ENCODE measurements around the gene WBP2. TPM values are rescaled to one million over a fixed set of nuclear protein-coding genes. Genes with fewer than 3 reads are reported as not detected.

WBP2 gene
- total RNA-seq (118 TPM), polyA plus RNA-seq (100 to 1,000 TPM in 1 of 4 donors, 10 to 100 TPM in 3; 77.7 to 112 (median 91.2) TPM)

GRCh38 chr17:75855310-75856061 is at the start of gene WBP2:
TSS of gene WBP2 (minus strand) at chr17:75855335. CDS start at chr17:75855297, 38 bp downstream.
- Mint-ChIP-seq H3K27ac (peak within 1 kb of the TSS in 2 of 3 donors; percentile 94 to 98), H3K4me1 (peaks cover 5 to 50% (median 26%) of the 10 kb centered on the region in 4 donors), H3K9me3 (peaks cover 0 to 1% (median 0%) of the 10 kb centered on the region in 7 donors), H3K4me3 (peak within 1 kb of the TSS in 3 of 4 donors; percentile 91 to 92 (median 92)), H3K27me3 (no peaks in the 10 kb centered on the region), H3K36me3 (peaks cover 3% of the 10 kb centered on the region)
- no peaks in the 10 kb centered on the region for H3K27me3 ChIP-seq (ENCODE audit: control insufficient read depth, insufficient read depth, low read length)
- no peaks in the 10 kb centered on the region for H3K9me3 ChIP-seq (ENCODE audit: control insufficient read depth in 2 of 2, low read length in 2 of 2)
- peak within 1 kb of the TSS; percentile 93 for H3K4me3 ChIP-seq (ENCODE audit: low read depth, low read length)
- peak; percentile 96 to 100 (median 99) for DNase-seq
- peak; percentile 91 to 94 for ATAC-seq (ENCODE audit: low read depth in 2 of 2)
- H3K36me3 ChIP-seq (ENCODE audit: control insufficient read depth, insufficient read depth, low read length): peaks cover 12% of the 10 kb centered on the region
- H3K27ac ChIP-seq (ENCODE audit: insufficient read depth, low read length, poor library complexity, severe bottlenecking): peak within 1 kb of the TSS; percentile 92
- peaks cover 36% of the 10 kb centered on the region for H3K4me1 ChIP-seq (ENCODE audit: control insufficient read depth, insufficient read depth, low read length, poor library complexity, severe bottlenecking)

- no peak overlapping the region for H3K27ac ChIP-seq (ENCODE audit: insufficient read depth, low read length, poor library complexity, severe bottlenecking)
- no peak overlapping the region for H3K4me3 ChIP-seq (ENCODE audit: low read depth, low read length)
- ATAC-seq (ENCODE audit: low read depth in 2 of 2): no peak
- H3K4me3 Mint-ChIP-seq: peak overlapping the region in 2 of 4 donors; percentile 63 to 97
- H3K27me3 Mint-ChIP-seq: no peaks in the 10 kb centered on the region
- peaks cover 9% of the 10 kb centered on the region for H3K36me3 Mint-ChIP-seq
- no peak overlapping the region for H3K27ac Mint-ChIP-seq
- DNase-seq: no peak
- H3K27me3 ChIP-seq (ENCODE audit: control insufficient read depth, insufficient read depth, low read length): no peaks in the 10 kb centered on the region
- H3K36me3 ChIP-seq (ENCODE audit: control insufficient read depth, insufficient read depth, low read length): peaks cover 37% of the 10 kb centered on the region
- no peaks in the 10 kb centered on the region for H3K9me3 ChIP-seq (ENCODE audit: control insufficient read depth in 2 of 2, low read length in 2 of 2)
- peaks cover 18% of the 10 kb centered on the region for H3K4me1 ChIP-seq (ENCODE audit: control insufficient read depth, insufficient read depth, low read length, poor library complexity, severe bottlenecking)
- H3K4me1 Mint-ChIP-seq: peaks cover 0 to 28% (median 8%) of the 10 kb centered on the region in 4 donors
- no peaks in the 10 kb centered on the region for H3K9me3 Mint-ChIP-seq
Measured at GRCh38 chr17:75902406-75902805, 47.3 kb upstream of the WBP2 start.

- Histone ChIP-seq H3K9me3 (ENCODE audit: control insufficient read depth in 2 of 2, low read length in 2 of 2) (no peaks in the 10 kb centered on the region), H3K4me1 (ENCODE audit: control insufficient read depth, insufficient read depth, low read length, poor library complexity, severe bottlenecking) (peaks cover 23% of the 10 kb centered on the region), H3K4me3 (ENCODE audit: low read depth, low read length) (no peak overlapping the region), H3K27me3 (ENCODE audit: control insufficient read depth, insufficient read depth, low read length) (no peaks in the 10 kb centered on the region), H3K27ac (ENCODE audit: insufficient read depth, low read length, poor library complexity, severe bottlenecking) (no peak overlapping the region), H3K36me3 (ENCODE audit: control insufficient read depth, insufficient read depth, low read length) (peaks cover 37% of the 10 kb centered on the region)
- no peak overlapping the region for H3K27ac Mint-ChIP-seq
- H3K9me3 Mint-ChIP-seq: no peaks in the 10 kb centered on the region
- H3K27me3 Mint-ChIP-seq: no peaks in the 10 kb centered on the region
- peaks cover 0 to 28% (median 8%) of the 10 kb centered on the region in 4 donors for H3K4me1 Mint-ChIP-seq
- peaks cover 9% of the 10 kb centered on the region for H3K36me3 Mint-ChIP-seq
- no peak for ATAC-seq (ENCODE audit: low read depth in 2 of 2)
- peak overlapping the region in 1 of 4 donors; percentile 97 for H3K4me3 Mint-ChIP-seq
- DNase-seq: no peak
Measured at GRCh38 chr17:75901727-75902126, 46.6 kb upstream of the WBP2 start.

- no peak for DNase-seq
- Mint-ChIP-seq H3K9me3 (no peaks in the 10 kb centered on the region), H3K27ac (no peak overlapping the region), H3K27me3 (no peaks in the 10 kb centered on the region), H3K4me3 (peak overlapping the region in 1 of 4 donors; percentile 51), H3K36me3 (peaks cover 9% of the 10 kb centered on the region), H3K4me1 (peaks cover 0 to 24% (median 8%) of the 10 kb centered on the region in 4 donors)
- Histone ChIP-seq H3K4me1 (ENCODE audit: control insufficient read depth, insufficient read depth, low read length, poor library complexity, severe bottlenecking) (peaks cover 20% of the 10 kb centered on the region), H3K9me3 (ENCODE audit: control insufficient read depth in 2 of 2, low read length in 2 of 2) (no peaks in the 10 kb centered on the region), H3K27me3 (ENCODE audit: control insufficient read depth, insufficient read depth, low read length) (no peaks in the 10 kb centered on the region), H3K36me3 (ENCODE audit: control insufficient read depth, insufficient read depth, low read length) (peaks cover 37% of the 10 kb centered on the region), H3K4me3 (ENCODE audit: low read depth, low read length) (no peak overlapping the region), H3K27ac (ENCODE audit: insufficient read depth, low read length, poor library complexity, severe bottlenecking) (no peak overlapping the region)
- no peak for ATAC-seq (ENCODE audit: low read depth in 2 of 2)
Measured at GRCh38 chr17:75900691-75901533, 45.8 kb upstream of the WBP2 start.

- Histone ChIP-seq H3K36me3 (ENCODE audit: control insufficient read depth, insufficient read depth, low read length) (peaks cover 37% of the 10 kb centered on the region), H3K4me3 (ENCODE audit: low read depth, low read length) (no peak overlapping the region), H3K27me3 (ENCODE audit: control insufficient read depth, insufficient read depth, low read length) (no peaks in the 10 kb centered on the region), H3K4me1 (ENCODE audit: control insufficient read depth, insufficient read depth, low read length, poor library complexity, severe bottlenecking) (peaks cover 23% of the 10 kb centered on the region), H3K27ac (ENCODE audit: insufficient read depth, low read length, poor library complexity, severe bottlenecking) (no peak overlapping the region), H3K9me3 (ENCODE audit: control insufficient read depth in 2 of 2, low read length in 2 of 2) (no peaks in the 10 kb centered on the region)
- no peaks in the 10 kb centered on the region for H3K9me3 Mint-ChIP-seq
- H3K4me1 Mint-ChIP-seq: peaks cover 0 to 30% (median 16%) of the 10 kb centered on the region in 4 donors
- H3K36me3 Mint-ChIP-seq: peaks cover 9% of the 10 kb centered on the region
- H3K4me3 Mint-ChIP-seq: peak overlapping the region in 1 of 4 donors; percentile 56
- DNase-seq (no peak), ATAC-seq (ENCODE audit: low read depth in 2 of 2) (no peak)
- H3K27me3 Mint-ChIP-seq: no peaks in the 10 kb centered on the region
- H3K27ac Mint-ChIP-seq: no peak overlapping the region
Measured at GRCh38 chr17:75899767-75900468, 44.8 kb upstream of the WBP2 start.

- peaks cover 24% of the 10 kb centered on the region for H3K4me1 ChIP-seq (ENCODE audit: control insufficient read depth, insufficient read depth, low read length, poor library complexity, severe bottlenecking)
- no peaks in the 10 kb centered on the region for H3K27me3 ChIP-seq (ENCODE audit: control insufficient read depth, insufficient read depth, low read length)
- H3K36me3 Mint-ChIP-seq: peaks cover 9% of the 10 kb centered on the region
- no peaks in the 10 kb centered on the region for H3K9me3 ChIP-seq (ENCODE audit: control insufficient read depth in 2 of 2, low read length in 2 of 2)
- H3K27ac Mint-ChIP-seq: no peak overlapping the region
- H3K27ac ChIP-seq (ENCODE audit: insufficient read depth, low read length, poor library complexity, severe bottlenecking): no peak overlapping the region
- H3K27me3 Mint-ChIP-seq: no peaks in the 10 kb centered on the region
- DNase-seq (no peak), ATAC-seq (ENCODE audit: low read depth in 2 of 2) (no peak)
- H3K9me3 Mint-ChIP-seq: no peaks in the 10 kb centered on the region
- peaks cover 0 to 30% (median 16%) of the 10 kb centered on the region in 4 donors for H3K4me1 Mint-ChIP-seq
- H3K4me3 ChIP-seq (ENCODE audit: low read depth, low read length): no peak overlapping the region
- peaks cover 37% of the 10 kb centered on the region for H3K36me3 ChIP-seq (ENCODE audit: control insufficient read depth, insufficient read depth, low read length)
- peak overlapping the region in 1 of 4 donors; percentile 56 for H3K4me3 Mint-ChIP-seq
Measured at GRCh38 chr17:75899353-75899752, 44.2 kb upstream of the WBP2 start.

- H3K9me3 ChIP-seq (ENCODE audit: control insufficient read depth in 2 of 2, low read length in 2 of 2): no peaks in the 10 kb centered on the region
- peaks cover 37% of the 10 kb centered on the region for H3K36me3 ChIP-seq (ENCODE audit: control insufficient read depth, insufficient read depth, low read length)
- H3K27ac Mint-ChIP-seq: no peak overlapping the region
- H3K4me3 ChIP-seq (ENCODE audit: low read depth, low read length): no peak overlapping the region
- no peaks in the 10 kb centered on the region for H3K9me3 Mint-ChIP-seq
- H3K27ac ChIP-seq (ENCODE audit: insufficient read depth, low read length, poor library complexity, severe bottlenecking): no peak overlapping the region
- H3K27me3 ChIP-seq (ENCODE audit: control insufficient read depth, insufficient read depth, low read length): no peaks in the 10 kb centered on the region
- DNase-seq: no peak
- peak overlapping the region; percentile 13 to 80 (median 70) for H3K4me3 Mint-ChIP-seq
- peaks cover 0 to 31% (median 16%) of the 10 kb centered on the region in 4 donors for H3K4me1 Mint-ChIP-seq
- peaks cover 18% of the 10 kb centered on the region for H3K4me1 ChIP-seq (ENCODE audit: control insufficient read depth, insufficient read depth, low read length, poor library complexity, severe bottlenecking)
- no peaks in the 10 kb centered on the region for H3K27me3 Mint-ChIP-seq
- peaks cover 9% of the 10 kb centered on the region for H3K36me3 Mint-ChIP-seq
- ATAC-seq (ENCODE audit: low read depth in 2 of 2): no peak
Measured at GRCh38 chr17:75898791-75899190, 43.7 kb upstream of the WBP2 start.

All from CD4-positive, CD25-positive, alpha-beta regulatory T cell (primary cell).